ENCODE data around the gene CRIP2.

DNA sequence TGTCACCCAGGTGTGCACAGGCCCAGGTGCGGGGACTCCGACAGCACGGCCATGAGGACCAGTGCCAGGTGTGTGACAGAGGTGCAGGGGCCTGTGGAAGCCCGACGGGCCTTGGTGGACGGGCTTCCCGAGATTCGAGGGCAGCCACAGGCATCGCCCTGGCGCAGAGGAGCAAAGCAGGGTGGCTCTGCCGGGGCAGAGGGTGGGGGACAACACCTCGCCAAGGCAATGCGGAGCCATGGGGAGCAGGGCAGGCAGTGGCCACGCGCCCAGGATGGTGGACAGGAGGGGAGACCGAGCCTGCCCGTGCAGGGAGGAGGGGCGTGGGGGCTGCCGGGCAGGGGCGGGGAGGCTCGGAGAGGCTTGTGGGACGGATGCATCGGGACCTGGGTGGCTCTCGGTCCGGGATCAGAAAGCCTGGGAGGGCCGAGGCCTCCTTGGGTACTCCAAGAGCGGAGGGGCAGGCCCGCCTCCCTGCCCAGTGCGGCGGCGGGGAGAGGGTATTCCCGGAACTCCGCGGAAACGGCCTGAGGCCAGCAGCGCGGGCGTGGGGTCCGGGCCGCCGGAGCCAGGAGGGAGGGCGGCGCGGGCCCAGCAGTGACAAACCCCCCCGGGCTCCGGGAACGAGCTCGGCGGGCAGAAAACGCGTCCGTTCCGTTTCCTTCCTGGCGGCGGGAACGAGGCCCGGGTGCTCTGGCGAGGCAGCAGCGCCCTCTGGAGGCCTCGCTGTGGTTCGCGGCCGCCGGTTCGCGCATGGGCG is 53.4 kb downstream of the CRIP2 start:
- TF ChIP-seq, protein P1, sequence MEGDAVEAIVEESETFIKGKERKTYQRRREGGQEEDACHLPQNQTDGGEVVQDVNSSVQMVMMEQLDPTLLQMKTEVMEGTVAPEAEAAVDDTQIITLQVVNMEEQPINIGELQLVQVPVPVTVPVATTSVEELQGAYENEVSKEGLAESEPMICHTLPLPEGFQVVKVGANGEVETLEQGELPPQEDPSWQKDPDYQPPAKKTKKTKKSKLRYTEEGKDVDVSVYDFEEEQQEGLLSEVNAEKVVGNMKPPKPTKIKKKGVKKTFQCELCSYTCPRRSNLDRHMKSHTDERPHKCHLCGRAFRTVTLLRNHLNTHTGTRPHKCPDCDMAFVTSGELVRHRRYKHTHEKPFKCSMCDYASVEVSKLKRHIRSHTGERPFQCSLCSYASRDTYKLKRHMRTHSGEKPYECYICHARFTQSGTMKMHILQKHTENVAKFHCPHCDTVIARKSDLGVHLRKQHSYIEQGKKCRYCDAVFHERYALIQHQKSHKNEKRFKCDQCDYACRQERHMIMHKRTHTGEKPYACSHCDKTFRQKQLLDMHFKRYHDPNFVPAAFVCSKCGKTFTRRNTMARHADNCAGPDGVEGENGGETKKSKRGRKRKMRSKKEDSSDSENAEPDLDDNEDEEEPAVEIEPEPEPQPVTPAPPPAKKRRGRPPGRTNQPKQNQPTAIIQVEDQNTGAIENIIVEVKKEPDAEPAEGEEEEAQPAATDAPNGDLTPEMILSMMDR (IDR thresholded peaks at IDR 0.05; ENCODE audit: borderline replicate concordance, extremely low read depth, low read length, poor library complexity, severe bottlenecking) = peak; percentile 76
- TF ChIP-seq EZH2 (IDR thresholded peaks at IDR 0.05; ENCODE audit: borderline replicate concordance, low read depth, low read length, severe bottlenecking) = no peak
